Keratinocyte (primary cell): ENCODE data around the gene CYTH1. TPM values are rescaled to one million over a fixed set of nuclear protein-coding genes. Genes with fewer than 3 reads are reported as not detected.
A peak's percentile ranks its signal among the peaks of the same experiment; 100 is the strongest.

Source experiments
- DNase-seq: peaks from one replicate; pipeline ENCODE4 v3.0.0-alpha.2; 2011; ENCODE audit warnings: low read depth, missing footprints, low spot score
- FAIRE-seq: peaks from 2 replicates; lab custom pipeline; 2011; peaks lifted over from hg19 to GRCh38; lab: Jason Lieb, UNC
- H2AFZ ChIP-seq: 2 replicates; pipeline ENCODE4 v1.6.0; 2012; ENCODE audit warnings: low read length, control low read depth, inconsistent platforms; ENCODE audit not compliant: control insufficient read depth
- H3K27ac ChIP-seq: 2 replicates; pipeline ENCODE4 v1.5.1; 2011; ENCODE audit warnings: low read length; ENCODE audit not compliant: control insufficient read depth, insufficient read depth
- H3K27me3 ChIP-seq: 3 replicates; pipeline ENCODE4 v1.6.0; 2011; ENCODE audit warnings: low read length; ENCODE audit not compliant: control insufficient read depth, insufficient read depth; ENCODE audit errors: extremely low read depth
- H3K36me3 ChIP-seq, 2 experiments: 2 replicates in 1 of 2; 3 replicates in 1 of 2; pipeline ENCODE4 v1.5.1; 2011; ENCODE audit warnings: low read length in 2 of 2, mild to moderate bottlenecking in 1 of 2; ENCODE audit not compliant: control insufficient read depth in 2 of 2, insufficient read depth in 2 of 2; ENCODE audit errors: extremely low read depth in 1 of 2
- H3K4me1 ChIP-seq: 3 replicates; pipeline ENCODE4 v1.5.1; 2011; ENCODE audit warnings: low read length; ENCODE audit not compliant: control insufficient read depth, insufficient read depth; ENCODE audit errors: extremely low read depth
- H3K4me2 ChIP-seq: 3 replicates; pipeline ENCODE4 v1.6.0; 2011; ENCODE audit warnings: low read depth, low read length; ENCODE audit not compliant: control insufficient read depth, insufficient read depth; ENCODE audit errors: extremely low read depth
- H3K4me3 ChIP-seq, 3 experiments: fragments of 200-600 bp in 1 of 3; sonication (generic) in 1 of 3; 2 replicates in 2 of 3; 3 replicates in 1 of 3; pipeline ENCODE4 v1.5.1; 2011 to 2016; ENCODE audit warnings: low read length in 3 of 3, mild to moderate bottlenecking in 3 of 3, control low read depth in 2 of 3, inconsistent platforms in 1 of 3, low read depth in 1 of 3, mixed read lengths in 1 of 3, mixed run types in 1 of 3, moderate library complexity in 1 of 3; ENCODE audit not compliant: control insufficient read depth in 2 of 3, insufficient read depth in 2 of 3; ENCODE audit errors: extremely low read depth in 1 of 3
- H3K79me2 ChIP-seq: 2 replicates; pipeline ENCODE4 v1.6.0; 2012; ENCODE audit warnings: low read length; ENCODE audit not compliant: control insufficient read depth, insufficient read depth
- H3K9ac ChIP-seq: 3 replicates; pipeline ENCODE4 v1.6.0; 2011; ENCODE audit warnings: low read length; ENCODE audit not compliant: control insufficient read depth, insufficient read depth; ENCODE audit errors: extremely low read depth
- H3K9me1 ChIP-seq: 3 replicates; pipeline ENCODE4 v1.6.0; 2011; ENCODE audit warnings: low read length; ENCODE audit not compliant: control insufficient read depth, insufficient read depth; ENCODE audit errors: extremely low read depth
- H3K9me3 ChIP-seq: 2 replicates; pipeline ENCODE4 v1.5.1; 2012; ENCODE audit warnings: low read depth, low read length; ENCODE audit not compliant: control insufficient read depth
- H4K20me1 ChIP-seq: 3 replicates; pipeline ENCODE4 v1.6.0; 2011; ENCODE audit warnings: low read length; ENCODE audit not compliant: control insufficient read depth, insufficient read depth; ENCODE audit errors: extremely low read depth
- CTCF ChIP-seq, 3 experiments: IDR thresholded peaks in 1 of 3; conservative IDR thresholded peaks in 1 of 3; optimal IDR thresholded peaks in 1 of 3; 2 replicates in 2 of 3; 3 replicates in 1 of 3; pipeline versions ENCODE3 to v1.5.1; 2011; ENCODE audit warnings: low read length in 3 of 3, mild to moderate bottlenecking in 3 of 3, moderate library complexity in 2 of 3, control low read depth in 1 of 3, inconsistent platforms in 1 of 3; ENCODE audit not compliant: insufficient read depth in 2 of 3; ENCODE audit errors: extremely low read depth in 1 of 3
- EZH2 ChIP-seq: IDR thresholded peaks from one replicate; pipeline ENCODE4 v1.6.1; 2012; ENCODE audit warnings: inconsistent platforms, mild to moderate bottlenecking, low read length, moderate library complexity
- dilution Hi-C: fragments of 300-500 bp; cut with MboI; formaldehyde crosslinking; loops from one replicate; pipeline ENCODE4 v1.7.0; 2020; ENCODE audit warnings: low sequenced_read_pairs; ENCODE audit not compliant: extremely low pct_ligation_motif_present
- polyA plus RNA-seq, 5 experiments: library from polyadenylated mRNA; depleted of rRNA in 3 of 5; stranded (reverse) in 3 of 5; stranded (forward) in 1 of 5; unstranded in 1 of 5; fragments of >200 nt; gene quantifications; 1 replicate in 1 of 5; 2 replicates in 3 of 5; 3 replicates in 1 of 5; pipeline versions ENCODE4 v1.2.1 to v1.2.3, GENCODE V29; 2011 to 2012; ENCODE audit warnings: missing spikeins in 2 of 5, low read depth in 1 of 5, low replicate concordance in 1 of 5

Gene CYTH1
- polyA plus RNA-seq, 1 donor (not counting 4 experiments of a cell fraction or from before 2014, with no cell fraction given) = 28.3 TPM

DNA sequence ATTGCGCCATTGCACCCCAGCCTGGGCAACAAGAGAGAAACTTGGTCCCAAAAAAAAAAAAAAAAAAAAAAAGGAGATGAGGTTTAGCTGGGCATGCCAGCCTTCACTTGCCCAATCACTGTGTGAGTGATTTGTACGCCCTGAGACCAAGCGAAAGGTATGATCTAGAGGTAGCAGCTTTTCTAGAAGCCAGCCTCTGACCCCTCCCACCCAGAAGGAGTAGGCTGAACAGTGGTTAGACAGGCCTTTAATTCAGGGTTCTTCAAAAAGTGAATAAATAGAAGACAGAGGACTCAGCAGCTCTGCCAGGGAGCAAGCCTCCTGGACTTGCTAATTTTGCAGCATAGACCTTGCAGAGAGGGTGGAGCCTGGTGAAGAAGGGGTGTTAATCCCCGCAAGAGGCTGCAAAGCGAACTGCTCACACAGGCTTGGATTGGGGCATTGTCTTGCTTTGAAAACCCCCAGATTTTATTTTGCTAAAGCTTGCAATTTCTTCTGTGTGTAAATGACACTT lies 7.1 kb upstream of the CYTH1 start:
- dilution Hi-C loops = no loop called here
- Histone ChIP-seq H3K9me1 (no peaks in the 10 kb centered on the region), H3K4me3 (no peak overlapping the region), H4K20me1 (no peaks in the 10 kb centered on the region), H3K4me2 (no peak overlapping the region), H3K27ac (no peak overlapping the region), H3K79me2 (no peaks in the 10 kb centered on the region), H2AFZ (no peak overlapping the region), H3K36me3 (peaks cover 6 to 12% of the 10 kb centered on the region in 2 experiments), H3K27me3 (no peaks in the 10 kb centered on the region), H3K4me1 (peaks cover 24% of the 10 kb centered on the region), H3K9ac (no peak overlapping the region), H3K9me3 (no peaks in the 10 kb centered on the region)
- no peak for TF ChIP-seq EZH2
- FAIRE-seq = no peak
- no peak for DNase-seq

GRCh38 chr17:78788451-78788850 lies 6.4 kb upstream of the CYTH1 start:
- DNase-seq (no peak), FAIRE-seq (no peak)
- H3K79me2 ChIP-seq = no peaks in the 10 kb centered on the region
- H3K4me2 ChIP-seq = no peak overlapping the region
- no peak overlapping the region for H3K9ac ChIP-seq
- dilution Hi-C loops = no loop called here
- peaks cover 4 to 7% of the 10 kb centered on the region in 2 experiments for H3K36me3 ChIP-seq
- no peak overlapping the region for H3K4me3 ChIP-seq
- no peaks in the 10 kb centered on the region for H3K9me3 ChIP-seq
- H3K4me1 ChIP-seq = peaks cover 24% of the 10 kb centered on the region
- no peaks in the 10 kb centered on the region for H4K20me1 ChIP-seq
- H3K27me3 ChIP-seq = no peaks in the 10 kb centered on the region
- no peak overlapping the region for H3K27ac ChIP-seq
- TF ChIP-seq EZH2 (no peak), CTCF (optimal IDR thresholded peaks at IDR 0.05 in 1 of 3, IDR thresholded peaks at IDR 0.05 in 1 of 3, conservative IDR thresholded peaks at IDR 0.05 in 1 of 3; ENCODE audit: extremely low read depth in 1 of 3, insufficient read depth in 2 of 3, low read length in 3 of 3) (no peak)
- no peaks in the 10 kb centered on the region for H3K9me1 ChIP-seq
- no peak overlapping the region for H2AFZ ChIP-seq

DNA sequence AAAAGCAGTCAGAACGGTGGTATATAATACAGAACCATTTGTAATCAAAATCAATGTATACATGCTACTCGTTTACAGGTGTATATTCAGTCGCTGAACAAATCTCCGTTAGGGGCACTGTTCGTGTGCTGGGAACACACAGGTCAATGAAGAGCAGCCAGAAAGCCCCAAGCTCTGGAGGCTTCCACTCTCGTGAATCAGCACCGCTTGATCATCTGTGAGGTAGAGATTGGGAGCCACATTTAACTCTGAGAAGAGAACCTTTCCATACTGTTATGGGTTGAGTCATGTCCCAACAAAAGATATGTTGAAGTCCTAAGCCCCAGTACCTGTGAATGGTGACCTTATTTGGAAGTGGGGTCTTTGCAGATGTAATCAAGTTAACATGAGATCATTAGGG lies 5.4 kb upstream of the CYTH1 start:
- H4K20me1 ChIP-seq = no peaks in the 10 kb centered on the region
- H3K36me3 ChIP-seq = peaks cover 3 to 4% of the 10 kb centered on the region in 2 experiments
- no peaks in the 10 kb centered on the region for H3K9me3 ChIP-seq
- peak; percentile 38 for DNase-seq
- no peaks in the 10 kb centered on the region for H3K9me1 ChIP-seq
- H3K4me2 ChIP-seq = no peak overlapping the region
- no peak for TF ChIP-seq EZH2
- peak in 1 of 3 experiments; percentile 52 for TF ChIP-seq CTCF (optimal IDR thresholded peaks at IDR 0.05 in 1 of 3, IDR thresholded peaks at IDR 0.05 in 1 of 3, conservative IDR thresholded peaks at IDR 0.05 in 1 of 3; ENCODE audit: extremely low read depth in 1 of 3, insufficient read depth in 2 of 3, low read length in 3 of 3)
- no peak overlapping the region for H3K9ac ChIP-seq
- peaks cover 23% of the 10 kb centered on the region for H3K4me1 ChIP-seq
- H3K4me3 ChIP-seq = no peak overlapping the region
- H3K27me3 ChIP-seq = no peaks in the 10 kb centered on the region
- H2AFZ ChIP-seq = no peak overlapping the region
- dilution Hi-C loops = no loop called here
- H3K79me2 ChIP-seq = no peaks in the 10 kb centered on the region
- no peak for FAIRE-seq
- H3K27ac ChIP-seq = no peak overlapping the region
